HG03457 (cell line): ENCODE data around the gene SAP30.

Experiments
- ATAC-seq: cut with Tn5 transposase; IDR thresholded peaks from one replicate; pipeline ENCODE4 v1.9.1; 2021; ENCODE audit warnings: moderate number of reproducible peaks; ENCODE audit not compliant: unreplicated experiment

Gene SAP30

GRCh38 chr4:173370477-173371291 is at the start of gene SAP30:
SAP30 (plus strand) TSS chr4:173370954; CDS start chr4:173371183, 229 bp downstream.
- peak; percentile 65 for ATAC-seq

- no peak for ATAC-seq
Measured at GRCh38 chr4:173325007-173325736, 45.6 kb upstream of the SAP30 start.

- ATAC-seq: no peak
Measured at GRCh38 chr4:173328236-173328901, 42.4 kb upstream of the SAP30 start.

- ATAC-seq: no peak
Measured at GRCh38 chr4:173330590-173330989, 40.2 kb upstream of the SAP30 start.

- no peak for ATAC-seq
Measured at GRCh38 chr4:173332021-173332487, 38.7 kb upstream of the SAP30 start.

GRCh38 chr4:173332963-173333657 is 37.6 kb upstream of the SAP30 start:
- ATAC-seq: no peak

GRCh38 chr4:173333658-173334084 is 37.1 kb upstream of the SAP30 start:
- ATAC-seq: no peak

- peak; percentile 95 for ATAC-seq
Measured at GRCh38 chr4:173334085-173334890, 36.5 kb upstream of the SAP30 start, which contains the start of gene HMGB2. HMGB2 (minus strand) TSS chr4:173334358; CDS start chr4:173333649, 709 bp downstream.

- peak; percentile 30 for ATAC-seq
Measured at GRCh38 chr4:173334891-173335752, 35.6 kb upstream of the SAP30 start.

GRCh38 chr4:173337463-173337862 is 33.3 kb upstream of the SAP30 start:
- ATAC-seq: no peak

- ATAC-seq: no peak
Measured at GRCh38 chr4:173343832-173344397, 26.8 kb upstream of the SAP30 start.

GRCh38 chr4:173345648-173346047 is 25.1 kb upstream of the SAP30 start:
- ATAC-seq: no peak

- no peak for ATAC-seq
Measured at GRCh38 chr4:173346074-173346473, 24.7 kb upstream of the SAP30 start.

GRCh38 chr4:173347467-173347866 is 23.3 kb upstream of the SAP30 start:
- ATAC-seq: no peak

GRCh38 chr4:173357939-173358338 is 12.8 kb upstream of the SAP30 start:
- ATAC-seq: no peak

GRCh38 chr4:173360587-173361221 is 10.1 kb upstream of the SAP30 start:
- no peak for ATAC-seq

- no peak for ATAC-seq
Measured at GRCh38 chr4:173362666-173363065, 8.1 kb upstream of the SAP30 start.

GRCh38 chr4:173365359-173365996 is 5.3 kb upstream of the SAP30 start:
- ATAC-seq: no peak
